NK-92 (cell line): Measurements from ENCODE around the gene LRFN4.
"Not testable (repeated sequence)": the region's sequence is repeated elsewhere in the genome, so short reads cannot be mapped to it uniquely, and the experiment has no call there.

Experiments
- DNase-seq: peaks from one replicate; lab custom pipeline; 2025; ENCODE audit not compliant: unreplicated experiment; lab: John Stamatoyannopoulos, UW

The LRFN4 gene

GRCh38 chr11:66856496-66857233 lies at the start of gene LRFN4:
LRFN4 (plus strand) TSS chr11:66857064; CDS start chr11:66857745, 681 bp downstream.
- no peak for DNase-seq

- DNase-seq, result no peak
These were observed 47.3 kb upstream of the LRFN4 start for GRCh38 chr11:66809592-66809991.

- DNase-seq, result no peak
These were observed 46.2 kb upstream of the LRFN4 start for GRCh38 chr11:66810576-66811185.

GRCh38 chr11:66814678-66815077 lies 42.2 kb upstream of the LRFN4 start:
- no peak for DNase-seq

- DNase-seq, result no peak
These were observed 41.2 kb upstream of the LRFN4 start for GRCh38 chr11:66815646-66816045.

GRCh38 chr11:66818231-66818955 lies 38.5 kb upstream of the LRFN4 start:
- no peak for DNase-seq

- DNase-seq, result no peak
These were observed 36.5 kb upstream of the LRFN4 start for GRCh38 chr11:66820381-66820780.

GRCh38 chr11:66820901-66821300 lies 36.0 kb upstream of the LRFN4 start:
- DNase-seq, result no peak

GRCh38 chr11:66823700-66824099 lies 33.2 kb upstream of the LRFN4 start:
- no peak for DNase-seq

GRCh38 chr11:66824573-66824972 lies 32.3 kb upstream of the LRFN4 start:
- not testable (repeated sequence) for DNase-seq

GRCh38 chr11:66834539-66834845 lies 22.4 kb upstream of the LRFN4 start:
- no peak for DNase-seq

- no peak for DNase-seq
These were observed 21.9 kb upstream of the LRFN4 start for GRCh38 chr11:66834943-66835342.

- no peak for DNase-seq
These were observed 21.0 kb upstream of the LRFN4 start for GRCh38 chr11:66835768-66836405.

GRCh38 chr11:66840317-66841091 lies 16.4 kb upstream of the LRFN4 start:
- DNase-seq, result no peak

GRCh38 chr11:66841861-66842260 lies 15.0 kb upstream of the LRFN4 start:
- DNase-seq, result no peak

- no peak for DNase-seq
These were observed 14.4 kb upstream of the LRFN4 start for GRCh38 chr11:66842501-66842895.

- no peak for DNase-seq
These were observed 13.7 kb upstream of the LRFN4 start, which contains the start of gene RCE1 for GRCh38 chr11:66842896-66843775. RCE1 (plus strand) TSS chr11:66843441; CDS start chr11:66843456, 15 bp downstream.

GRCh38 chr11:66843776-66844495 lies 12.9 kb upstream of the LRFN4 start:
- no peak for DNase-seq

- no peak for DNase-seq
These were observed 12.2 kb upstream of the LRFN4 start for GRCh38 chr11:66844496-66845142.
